AG04450 (cell line): ENCODE measurements around the gene C1QC. TPM values are rescaled to one million over a fixed set of nuclear protein-coding genes. Genes with fewer than 3 reads are reported as not detected.

Experiments used
- CTCF ChIA-PET: fragments of 300-600, 350-600 bp; formaldehyde crosslinking; extraction: SDS; loops from one replicate; lab custom pipeline; 2022; ENCODE audit warnings: antibody characterized with exemption, inconsistent platforms; lab: Charles Lee
- POLR2A ChIA-PET: fragments of 350-600 bp; formaldehyde crosslinking; extraction: SDS; loops from one replicate; lab custom pipeline; 2021; ENCODE audit warnings: antibody characterized with exemption, inconsistent platforms; lab: Yijun Ruan, JAX
- DNase-seq: peaks from one replicate; pipeline ENCODE4 v3.0.0-alpha.2; 2011; ENCODE audit warnings: low read depth, low spot score
- H3K27ac ChIP-seq: one replicate; pipeline ENCODE4 v1.5.1; 2012; ENCODE audit warnings: low read depth, low read length, control low read depth
- H3K27me3 ChIP-seq: one replicate; pipeline ENCODE4 v1.6.0; 2012; ENCODE audit warnings: low read length; ENCODE audit not compliant: control insufficient read depth, insufficient read depth
- H3K4me3 ChIP-seq: 2 replicates; pipeline ENCODE4 v1.5.1; 2011; ENCODE audit warnings: mild to moderate bottlenecking, low read depth, low read length, control low read depth
- H3K9me3 ChIP-seq: 2 replicates; pipeline ENCODE4 v1.5.1; 2012; ENCODE audit warnings: low read length; ENCODE audit not compliant: control insufficient read depth, insufficient read depth
- CTCF ChIP-seq: IDR thresholded peaks from 2 replicates; pipeline ENCODE4 v1.5.1; 2011; ENCODE audit warnings: low read depth, low read length, control low read depth, inconsistent platforms
- polyA plus RNA-seq: library from polyadenylated mRNA; depleted of rRNA; stranded (reverse); fragments of >200 nt; gene quantifications from 2 replicates; pipeline ENCODE4 v1.2.3, GENCODE V29; 2011

The C1QC gene
- polyA plus RNA-seq, 1 experiment, result not detected

GRCh38 chr1:22611530-22611947, 31.9 kb upstream of the C1QC start:
- ChIA-PET CTCF (no interaction called here), POLR2A (no interaction called here)
- Histone ChIP-seq H3K27ac (no peak overlapping the region), H3K4me3 (no peak overlapping the region), H3K27me3 (peaks cover 13% of the 10 kb centered on the region), H3K9me3 (no peaks in the 10 kb centered on the region)
- no peak for TF ChIP-seq CTCF
- peak; percentile 13 for DNase-seq

- ChIA-PET CTCF (no interaction called here), POLR2A (no interaction called here)
- peaks cover 26% of the 10 kb centered on the region for H3K27me3 ChIP-seq
- H3K27ac ChIP-seq, result no peak overlapping the region
- H3K9me3 ChIP-seq, result no peaks in the 10 kb centered on the region
- TF ChIP-seq CTCF, result no peak
- DNase-seq, result no peak
- H3K4me3 ChIP-seq, result no peak overlapping the region
These were observed 30.5 kb upstream of the C1QC start for GRCh38 chr1:22612671-22613571.

- H3K9me3 ChIP-seq, result no peaks in the 10 kb centered on the region
- ChIA-PET CTCF (no interaction called here), POLR2A (no interaction called here)
- no peak overlapping the region for H3K4me3 ChIP-seq
- no peak for TF ChIP-seq CTCF
- peaks cover 29% of the 10 kb centered on the region for H3K27me3 ChIP-seq
- H3K27ac ChIP-seq, result no peak overlapping the region
- no peak for DNase-seq
These were observed 29.9 kb upstream of the C1QC start for GRCh38 chr1:22613572-22613918.

- POLR2A ChIA-PET, result no interaction called here
- Histone ChIP-seq H3K4me3 (no peak overlapping the region), H3K27ac (no peak overlapping the region), H3K27me3 (peaks cover 32% of the 10 kb centered on the region), H3K9me3 (no peaks in the 10 kb centered on the region)
- CTCF ChIA-PET, result no interaction called here
- DNase-seq, result no peak
- TF ChIP-seq CTCF, result no peak
These were observed 29.5 kb upstream of the C1QC start for GRCh38 chr1:22613951-22614350.

- Histone ChIP-seq H3K9me3 (no peaks in the 10 kb centered on the region), H3K27ac (no peak overlapping the region), H3K4me3 (no peak overlapping the region), H3K27me3 (peaks cover 35% of the 10 kb centered on the region)
- no peak for TF ChIP-seq CTCF
- POLR2A ChIA-PET, result no interaction called here
- CTCF ChIA-PET, result no interaction called here
- DNase-seq, result no peak
These were observed 27.5 kb upstream of the C1QC start for GRCh38 chr1:22615886-22616285.
